ENCODE data around the gene NSF. TPM values are rescaled to one million over a fixed set of nuclear protein-coding genes. Genes with fewer than 3 reads are reported as not detected.

Gene NSF
- total and polyA plus RNA-seq, 3 donors from 2014 or later = 31.5 to 42.9 (median 37.4) TPM

Other genes starting within 250 kb of the NSF start
- gene ARL17B, start 228.9 kb upstream of the NSF start, total RNA-seq = 10 to 100 TPM in 1 of 2 donors, 1 to 10 TPM in 1; 8.8 to 17.8 TPM
- 4.0 TPM for gene ARL17B, start 228.9 kb upstream of the NSF start, polyA plus RNA-seq (ENCODE audit: insufficient read depth, low read depth, low replicate concordance)
- gene LRRC37A2, start 78.2 kb upstream of the NSF start, total RNA-seq = 10 to 100 TPM; 25.0 to 62.0 TPM
- gene LRRC37A2, start 78.2 kb upstream of the NSF start, polyA plus RNA-seq (ENCODE audit: insufficient read depth, low read depth, low replicate concordance) = 18.0 TPM
- gene ARL17A, start 11.0 kb upstream of the NSF start, total RNA-seq = 10 to 100 TPM; 13.2 to 18.0 TPM
- 2.8 TPM for gene ARL17A, start 11.0 kb upstream of the NSF start, polyA plus RNA-seq (ENCODE audit: insufficient read depth, low read depth, low replicate concordance)
- 1 to 10 TPM; 7.7 to 9.8 TPM for gene WNT3, start 228.0 kb downstream of the NSF start, total RNA-seq
- gene WNT3, start 228.0 kb downstream of the NSF start, polyA plus RNA-seq (ENCODE audit: insufficient read depth, low read depth, low replicate concordance) = 6.4 TPM

All from testis (tissue), 3 donors.